OCI-LY7 (cell line): ENCODE results near the gene INPP5J.

ENCODE experiments used
- EZH2phosphoT487 ChIP-seq: fragments of 200-600 bp; sonication (generic); IDR thresholded peaks from 2 replicates; pipeline ENCODE4 v1.6.1; 2018; ENCODE audit warnings: low read depth, borderline replicate concordance, mild to moderate bottlenecking, mixed run types, antibody characterized with exemption, low read length, moderate library complexity, mixed read lengths
- TF ChIP-seq, protein P1 (sequence below): fragments of 200-600 bp; sonication (generic); conservative IDR thresholded peaks from 2 replicates; pipeline ENCODE4 v1.5.1; 2014; ENCODE audit warnings: mild to moderate bottlenecking, antibody characterized with exemption, low read length, moderate library complexity, mixed read lengths

DNA sequence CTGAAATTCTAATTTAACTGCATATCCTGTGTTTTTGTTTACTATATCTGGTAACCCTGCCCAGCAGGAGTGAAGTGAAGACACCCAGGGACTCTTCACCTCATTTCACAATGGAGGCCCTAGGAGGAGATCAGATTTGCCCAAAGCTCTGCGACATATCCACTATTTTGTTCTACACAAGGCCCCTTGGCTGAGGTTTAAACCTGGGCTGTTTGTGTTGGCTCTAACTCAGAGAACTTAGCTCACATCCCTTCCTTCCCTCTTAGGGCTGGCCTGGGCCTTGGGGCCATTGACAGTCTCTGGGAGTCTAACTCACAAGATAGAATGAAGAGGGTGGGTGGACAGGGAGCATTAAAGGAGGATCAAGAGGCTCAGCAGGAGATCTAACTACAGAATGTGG is 25.7 kb downstream of the INPP5J start:
- no peak for TF ChIP-seq EZH2phosphoT487
- TF ChIP-seq, protein P1, sequence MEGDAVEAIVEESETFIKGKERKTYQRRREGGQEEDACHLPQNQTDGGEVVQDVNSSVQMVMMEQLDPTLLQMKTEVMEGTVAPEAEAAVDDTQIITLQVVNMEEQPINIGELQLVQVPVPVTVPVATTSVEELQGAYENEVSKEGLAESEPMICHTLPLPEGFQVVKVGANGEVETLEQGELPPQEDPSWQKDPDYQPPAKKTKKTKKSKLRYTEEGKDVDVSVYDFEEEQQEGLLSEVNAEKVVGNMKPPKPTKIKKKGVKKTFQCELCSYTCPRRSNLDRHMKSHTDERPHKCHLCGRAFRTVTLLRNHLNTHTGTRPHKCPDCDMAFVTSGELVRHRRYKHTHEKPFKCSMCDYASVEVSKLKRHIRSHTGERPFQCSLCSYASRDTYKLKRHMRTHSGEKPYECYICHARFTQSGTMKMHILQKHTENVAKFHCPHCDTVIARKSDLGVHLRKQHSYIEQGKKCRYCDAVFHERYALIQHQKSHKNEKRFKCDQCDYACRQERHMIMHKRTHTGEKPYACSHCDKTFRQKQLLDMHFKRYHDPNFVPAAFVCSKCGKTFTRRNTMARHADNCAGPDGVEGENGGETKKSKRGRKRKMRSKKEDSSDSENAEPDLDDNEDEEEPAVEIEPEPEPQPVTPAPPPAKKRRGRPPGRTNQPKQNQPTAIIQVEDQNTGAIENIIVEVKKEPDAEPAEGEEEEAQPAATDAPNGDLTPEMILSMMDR, result no peak
